Stomach (tissue), 4 donors: Measurements from ENCODE around the gene NME7.

Experiments used
- EP300 ChIP-seq: sonication (generic); formaldehyde crosslinking; IDR thresholded peaks from one replicate; pipeline ENCODE4 v1.6.1; 2017; ENCODE audit warnings: antibody characterized with exemption
- POLR2A ChIP-seq, 4 donors: fragments of 450-650 bp; IDR thresholded peaks; one replicate each; pipeline ENCODE4 v1.6.1; 2016; ENCODE audit warnings: antibody characterized with exemption in 4 of 4, control low read depth in 2 of 4, mild to moderate bottlenecking in 1 of 4, moderate library complexity in 1 of 4
- POLR2AphosphoS5 ChIP-seq, 3 donors: sonication (generic); formaldehyde crosslinking; IDR thresholded peaks; one replicate each; pipeline ENCODE4 v1.6.1; 2016; ENCODE audit warnings: antibody characterized with exemption in 3 of 3

GRCh38 chr1:169086603-169087455 is 280.8 kb downstream of the NME7 start:
- TF ChIP-seq POLR2A (IDR thresholded peaks at IDR 0.05) (no peak), POLR2AphosphoS5 (IDR thresholded peaks at IDR 0.05) (no peak), EP300 (no peak)
